Gastrocnemius medialis (tissue), 4 donors: Measurements from ENCODE around the gene OLFML2A. TPM values are rescaled to one million over a fixed set of nuclear protein-coding genes. Genes with fewer than 3 reads are reported as not detected.
A peak's percentile ranks its signal among the peaks of the same experiment; 100 is the strongest.
"Not testable (repeated sequence)": the region's sequence is repeated elsewhere in the genome, so short reads cannot be mapped to it uniquely, and the experiment has no call there.

Source experiments
- ATAC-seq, 2 donors: fragments of 150-250 bp; one replicate each; pipeline ENCODE4 v1.9.1; 2016
- DNase-seq, 2 donors: peaks; one replicate each; pipeline ENCODE4 v3.0.0-alpha.2; 2019
- H3K27ac ChIP-seq, 4 donors: fragments of 200-600 bp; sonication (generic); 1 replicate in 1 of 4; 2 replicates in 3 of 4; pipeline ENCODE4 v1.5.1; 2016 to 2018; ENCODE audit warnings: mild to moderate bottlenecking in 2 of 4, moderate library complexity in 1 of 4
- H3K27me3 ChIP-seq, 3 donors: fragments of 200-600 bp; sonication (generic) in 2 of 3; 1 replicate in 1 of 3; 2 replicates in 2 of 3; pipeline versions ENCODE4 v1.5.1 to v1.6.0; 2016 to 2019; ENCODE audit warnings: mild to moderate bottlenecking in 1 of 3, moderate library complexity in 1 of 3
- H3K36me3 ChIP-seq, 2 donors: fragments of 200-600 bp; sonication (generic) in 1 of 2; one replicate each; pipeline ENCODE4 v1.5.1; 2017 to 2018
- H3K4me1 ChIP-seq, 2 donors: fragments of 200-600 bp; sonication (generic) in 1 of 2; one replicate each; pipeline ENCODE4 v1.5.1; 2016 to 2017; ENCODE audit warnings: mild to moderate bottlenecking in 2 of 2
- H3K4me3 ChIP-seq, 4 donors: fragments of 200-600 bp; sonication (generic) in 3 of 4; 1 replicate in 1 of 4; 2 replicates in 3 of 4; pipeline ENCODE4 v1.5.1; 2016 to 2019; ENCODE audit warnings: mild to moderate bottlenecking in 2 of 4
- H3K9me3 ChIP-seq, 3 donors: fragments of 200-600 bp; sonication (generic) in 2 of 3; 1 replicate in 1 of 3; 2 replicates in 2 of 3; pipeline ENCODE4 v1.5.1; 2016 to 2019
- CTCF ChIP-seq, 5 experiments: fragments of 450-650 bp in 3 of 5; fragments of 200-600 bp in 2 of 5; sonication (generic) in 2 of 5; IDR thresholded peaks in 4 of 5; conservative IDR thresholded peaks in 1 of 5; 1 replicate in 4 of 5; 2 replicates in 1 of 5; pipeline ENCODE4 v1.5.1; 2016 to 2019; ENCODE audit warnings: antibody characterized with exemption in 5 of 5, mild to moderate bottlenecking in 3 of 5, moderate library complexity in 3 of 5
- POLR2A ChIP-seq, 2 donors: fragments of 450-650 bp; IDR thresholded peaks; one replicate each; pipeline ENCODE4 v1.6.1; 2017; ENCODE audit warnings: antibody characterized with exemption in 2 of 2, mild to moderate bottlenecking in 2 of 2, moderate library complexity in 2 of 2
- in situ Hi-C, 4 donors: fragments of 200-750 bp; cut with MboI; loops; one replicate each; pipeline versions ENCODE4 v1.15.0 to v1.8.0; 2017; ENCODE audit warnings: low sequenced_read_pairs in 4 of 4
- intact Hi-C: fragments of 100-400 bp; cut with DNase I; formaldehyde crosslinking; loops from one replicate; pipeline ENCODE4 v1.15.1; 2023; ENCODE audit warnings: low total_unique reads
- total RNA-seq, 4 donors: library from RNA; depleted of rRNA; stranded (reverse); fragments of >200 nt; gene quantifications; one replicate each; pipeline versions ENCODE4 v1.1.0 to v1.2.3, GENCODE V29; 2016

Gene OLFML2A
- total RNA-seq, 4 donors from 2014 or later = 6.9 to 48.0 (median 32.8) TPM

- TF ChIP-seq CTCF (IDR thresholded peaks at IDR 0.05 in 4 of 5, conservative IDR thresholded peaks at IDR 0.05 in 1 of 5) (no peak), POLR2A (IDR thresholded peaks at IDR 0.05) (no peak)
- DNase-seq = peak; percentile 55 to 78
- H3K36me3 ChIP-seq = no peaks in the 10 kb centered on the region
- H3K4me3 ChIP-seq = no peak overlapping the region
- H3K9me3 ChIP-seq = no peaks in the 10 kb centered on the region
- in situ Hi-C loops (no loop called here), intact Hi-C loops (loop anchor here (2.0 kb wide), 1 partner anchor 37 kb away; no protein-coding TSS in a partner anchor)
- no peaks in the 10 kb centered on the region for H3K27me3 ChIP-seq
- peak; percentile 83 to 89 for ATAC-seq
- H3K27ac ChIP-seq = peak overlapping the region; percentile 63 to 74 (median 68)
- peaks cover 39 to 40% of the 10 kb centered on the region in 2 donors for H3K4me1 ChIP-seq
Observed at GRCh38 chr9:124831642-124832364, 54.9 kb downstream of the OLFML2A start.

- Histone ChIP-seq H3K4me1 (peaks cover 39 to 42% of the 10 kb centered on the region in 2 donors), H3K4me3 (no peak overlapping the region), H3K36me3 (no peaks in the 10 kb centered on the region), H3K9me3 (no peaks in the 10 kb centered on the region), H3K27me3 (no peaks in the 10 kb centered on the region), H3K27ac (peak overlapping the region; percentile 0 to 51 (median 42))
- in situ Hi-C loops (no loop called here), intact Hi-C loops (no loop called here)
- no peak for TF ChIP-seq POLR2A (IDR thresholded peaks at IDR 0.05)
- TF ChIP-seq CTCF (IDR thresholded peaks at IDR 0.05 in 4 of 5, conservative IDR thresholded peaks at IDR 0.05 in 1 of 5) = no peak
- ATAC-seq (no peak), DNase-seq (no peak)
Observed at GRCh38 chr9:124834591-124834990, 57.7 kb downstream of the OLFML2A start.

- Histone ChIP-seq H3K4me3 (no peak overlapping the region), H3K36me3 (no peaks in the 10 kb centered on the region), H3K9me3 (no peaks in the 10 kb centered on the region), H3K27ac (peak overlapping the region; percentile 0 to 51 (median 42)), H3K27me3 (no peaks in the 10 kb centered on the region), H3K4me1 (peaks cover 44 to 47% of the 10 kb centered on the region in 2 donors)
- DNase-seq = peak in 1 of 2 donors; percentile 44
- ATAC-seq = peak in 1 of 2 donors; percentile 3
- in situ Hi-C loops (no loop called here), intact Hi-C loops (no loop called here)
- TF ChIP-seq CTCF (IDR thresholded peaks at IDR 0.05 in 4 of 5, conservative IDR thresholded peaks at IDR 0.05 in 1 of 5) (no peak), POLR2A (IDR thresholded peaks at IDR 0.05) (no peak)
Observed at GRCh38 chr9:124835026-124835557, 58.2 kb downstream of the OLFML2A start.

- H3K36me3 ChIP-seq, H3K27me3 ChIP-seq, in situ Hi-C loops, H3K27ac ChIP-seq, intact Hi-C loops, H3K9me3 ChIP-seq, DNase-seq, ATAC-seq, H3K4me3 ChIP-seq: not testable (repeated sequence)
- H3K4me1 ChIP-seq = peaks cover 30 to 32% of the 10 kb centered on the region in 2 donors
Observed at GRCh38 chr9:124838132-124838531, 61.2 kb downstream of the OLFML2A start.

GRCh38 chr9:124838567-124839275, 61.8 kb downstream of the OLFML2A start:
- H3K4me3 ChIP-seq, H3K9me3 ChIP-seq, ATAC-seq, intact Hi-C loops, H3K27ac ChIP-seq, DNase-seq, in situ Hi-C loops, H3K27me3 ChIP-seq, H3K36me3 ChIP-seq: not testable (repeated sequence)
- peaks cover 30 to 32% of the 10 kb centered on the region in 2 donors for H3K4me1 ChIP-seq
